H1 (cell line): ENCODE results near the gene PIGU. TPM values are rescaled to one million over a fixed set of nuclear protein-coding genes. Genes with fewer than 3 reads are reported as not detected.

Experiments
- CTCF ChIA-PET: fragments of 300-600 bp; sonication (Branson Sonifier 250); formaldehyde crosslinking; loops from one replicate; lab custom pipeline; 2021; ENCODE audit not compliant: partially characterized antibody; lab: Charles Lee
- POLR2A ChIA-PET: fragments of 300-600 bp; sonication (Branson Sonifier 250); formaldehyde crosslinking; loops from one replicate; lab custom pipeline; 2021; ENCODE audit warnings: inconsistent platforms; ENCODE audit not compliant: partially characterized antibody; lab: Charles Lee
- DNase-seq, 2 experiments: peaks; one replicate each; pipeline versions ENCODE4 v3.0.0 to v3.0.0-alpha.2; 2010 to 2022; ENCODE audit warnings: low spot score in 2 of 2, low read depth in 1 of 2, mixed read lengths in 1 of 2
- FAIRE-seq: peaks from 2 replicates; lab custom pipeline; 2011; peaks lifted over from hg19 to GRCh38; lab: Jason Lieb, UNC
- H2AFZ ChIP-seq: 2 replicates; pipeline ENCODE4 v1.8.1; 2012; ENCODE audit warnings: low read length, inconsistent platforms
- H2AK5ac ChIP-seq: 2 replicates; pipeline ENCODE4 v1.6.1; 2013; ENCODE audit warnings: low read depth, low read length
- H2BK120ac ChIP-seq: replicated peaks from 2 replicates; pipeline ENCODE3; 2013; ENCODE audit warnings: low read depth, low read length, inconsistent platforms
- H2BK12ac ChIP-seq: 2 replicates; pipeline ENCODE4 v1.6.1; 2013; ENCODE audit warnings: low read depth, low read length
- H2BK15ac ChIP-seq: 2 replicates; pipeline ENCODE4 v1.6.1; 2013; ENCODE audit warnings: low read length
- H2BK20ac ChIP-seq: 2 replicates; pipeline ENCODE4 v1.6.1; 2013; ENCODE audit warnings: low read length
- H2BK5ac ChIP-seq: 2 replicates; pipeline ENCODE4 v1.6.1; 2013; ENCODE audit warnings: low read depth, low read length
- H3K14ac ChIP-seq: 2 replicates; pipeline ENCODE4 v1.6.1; 2013; ENCODE audit warnings: inconsistent platforms; ENCODE audit not compliant: insufficient read length
- H3K18ac ChIP-seq: 2 replicates; pipeline ENCODE4 v1.6.1; 2013; ENCODE audit warnings: low read length; ENCODE audit errors: extremely low read depth
- H3K23ac ChIP-seq: 2 replicates; pipeline ENCODE4 v1.6.1; 2013; ENCODE audit warnings: inconsistent platforms; ENCODE audit not compliant: insufficient read length
- H3K23me2 ChIP-seq: 2 replicates; pipeline ENCODE4 v1.6.1; 2013; ENCODE audit warnings: low read depth, low read length
- H3K27ac ChIP-seq: 2 replicates; pipeline ENCODE4 v1.6.1; 2011; ENCODE audit warnings: low read depth, low read length, inconsistent platforms
- H3K27me3 ChIP-seq, 4 experiments: replicated peaks in 1 of 4; 1 replicate in 1 of 4; 2 replicates in 3 of 4; pipeline versions ENCODE4 v1.6.1 to v1.8.1; 2011 to 2013; ENCODE audit warnings: low read length in 3 of 4, mild to moderate bottlenecking in 3 of 4, inconsistent platforms in 2 of 4, mixed read lengths in 2 of 4, moderate library complexity in 1 of 4; ENCODE audit not compliant: control insufficient read depth in 3 of 4, insufficient read depth in 3 of 4; ENCODE audit errors: extremely low read depth in 1 of 4
- H3K36me3 ChIP-seq, 4 experiments: 2 replicates each; pipeline versions ENCODE4 v1.6.1 to v1.8.1; 2011 to 2013; ENCODE audit warnings: mild to moderate bottlenecking in 4 of 4, low read length in 3 of 4, moderate library complexity in 2 of 4, control low read depth in 1 of 4, inconsistent platforms in 1 of 4; ENCODE audit not compliant: insufficient read depth in 4 of 4, control insufficient read depth in 2 of 4
- H3K4ac ChIP-seq: replicated peaks from 2 replicates; pipeline ENCODE3; 2013; ENCODE audit warnings: low read length, low read depth, mixed read lengths, inconsistent platforms; ENCODE audit not compliant: insufficient read length
- H3K4me1 ChIP-seq, 4 experiments: replicated peaks in 1 of 4; 1 replicate in 1 of 4; 2 replicates in 3 of 4; pipeline versions ENCODE4 v1.6.1 to v1.8.1; 2011 to 2013; ENCODE audit warnings: low read length in 3 of 4, inconsistent platforms in 2 of 4, mixed read lengths in 1 of 4; ENCODE audit not compliant: insufficient read depth in 4 of 4, control insufficient read depth in 3 of 4
- H3K4me2 ChIP-seq, 2 experiments: 2 replicates each; pipeline versions ENCODE4 v1.6.1 to v1.8.1; 2011 to 2013; ENCODE audit warnings: low read depth in 2 of 2, low read length in 2 of 2, control low read depth in 1 of 2, inconsistent platforms in 1 of 2, mild to moderate bottlenecking in 1 of 2; ENCODE audit not compliant: insufficient read depth in 1 of 2
- H3K4me3 ChIP-seq, 4 experiments: fragments of 200-600, 300-600 bp in 1 of 4; sonication (generic), shearing (Covaris generic), sonication (Bioruptor Twin) in 1 of 4; 2 replicates each; pipeline versions ENCODE4 v1.5.1 to v1.8.1; 2011 to 2016; ENCODE audit warnings: low read length in 4 of 4, low read depth in 3 of 4, control low read depth in 2 of 4, inconsistent platforms in 2 of 4, mild to moderate bottlenecking in 2 of 4, mixed read lengths in 1 of 4, moderate library complexity in 1 of 4; ENCODE audit not compliant: insufficient read depth in 2 of 4; ENCODE audit errors: extremely low read depth in 1 of 4
- H3K56ac ChIP-seq: replicated peaks from 2 replicates; pipeline ENCODE3; 2013; ENCODE audit warnings: low read depth, mild to moderate bottlenecking, mixed read lengths, low read length, inconsistent platforms; ENCODE audit not compliant: insufficient read length
- H3K79me1 ChIP-seq: 2 replicates; pipeline ENCODE4 v1.6.1; 2013; ENCODE audit warnings: low read depth, low read length, control low read depth
- H3K79me2 ChIP-seq, 2 experiments: 2 replicates each; pipeline versions ENCODE4 v1.6.1 to v1.8.1; 2012 to 2013; ENCODE audit warnings: low read length in 2 of 2, mild to moderate bottlenecking in 2 of 2, inconsistent platforms in 1 of 2; ENCODE audit not compliant: insufficient read depth in 2 of 2, control insufficient read depth in 1 of 2
- H3K9ac ChIP-seq, 4 experiments: replicated peaks in 1 of 4; 1 replicate in 1 of 4; 2 replicates in 3 of 4; pipeline versions ENCODE4 v1.6.1 to v1.8.1; 2011 to 2013; ENCODE audit warnings: low read depth in 3 of 4, low read length in 3 of 4, control low read depth in 2 of 4, mild to moderate bottlenecking in 2 of 4, moderate library complexity in 2 of 4, inconsistent platforms in 1 of 4; ENCODE audit errors: extremely low read depth in 1 of 4
- H3K9me3 ChIP-seq, 2 experiments: 2 replicates each; pipeline versions ENCODE4 v1.6.1 to v1.8.1; 2012 to 2013; ENCODE audit warnings: mild to moderate bottlenecking in 2 of 2, moderate library complexity in 2 of 2, control low read depth in 1 of 2, inconsistent platforms in 1 of 2, low read depth in 1 of 2, low read length in 1 of 2, mixed read lengths in 1 of 2; ENCODE audit not compliant: insufficient read depth in 2 of 2
- H4K20me1 ChIP-seq, 2 experiments: replicated peaks in 1 of 2; 2 replicates each; pipeline versions ENCODE3 to v1.8.1; 2011 to 2013; ENCODE audit warnings: inconsistent platforms in 2 of 2, low read length in 2 of 2, mild to moderate bottlenecking in 1 of 2; ENCODE audit not compliant: insufficient read depth in 2 of 2, control insufficient read depth in 1 of 2
- H4K5ac ChIP-seq: 2 replicates; pipeline ENCODE4 v1.6.1; 2013; ENCODE audit warnings: low read length, low read depth, mixed read lengths, inconsistent platforms; ENCODE audit not compliant: insufficient read length
- H4K8ac ChIP-seq: 2 replicates; pipeline ENCODE4 v1.8.0; 2013; ENCODE audit warnings: mild to moderate bottlenecking, moderate library complexity, low read length, inconsistent platforms; ENCODE audit not compliant: insufficient read depth; ENCODE audit errors: extremely low read depth
- H4K91ac ChIP-seq: replicated peaks from 2 replicates; pipeline ENCODE3; 2013; ENCODE audit warnings: low read length, mixed read lengths, inconsistent platforms; ENCODE audit not compliant: insufficient read length
- CTCF ChIP-seq, 3 experiments: IDR thresholded peaks; 1 replicate in 2 of 3; 2 replicates in 1 of 3; pipeline versions ENCODE4 v1.5.1 to v1.6.1; 2011; ENCODE audit warnings: low read length in 3 of 3, mild to moderate bottlenecking in 3 of 3, inconsistent platforms in 2 of 3, low read depth in 1 of 3, moderate library complexity in 1 of 3; ENCODE audit not compliant: insufficient read depth in 1 of 3; ENCODE audit errors: control extremely low read depth in 1 of 3
- HDAC2 ChIP-seq, 2 experiments: fragments of 300-600 bp in 1 of 2; sonication (generic) in 1 of 2; IDR thresholded peaks; 2 replicates each; pipeline ENCODE4 v1.6.1; 2011 to 2012; ENCODE audit warnings: low read depth in 2 of 2, low read length in 2 of 2, mild to moderate bottlenecking in 2 of 2, moderate library complexity in 2 of 2, borderline replicate concordance in 1 of 2, inconsistent platforms in 1 of 2
- JUND ChIP-seq: IDR thresholded peaks from 2 replicates; pipeline ENCODE4 v1.6.1; 2011; ENCODE audit warnings: mild to moderate bottlenecking, improper control_type of control experiment, low read length
- POU5F1 ChIP-seq: IDR thresholded peaks from 2 replicates; pipeline ENCODE4 v1.6.1; 2011; ENCODE audit warnings: low read depth, mild to moderate bottlenecking, low read length, moderate library complexity
- RAD21 ChIP-seq, 2 experiments: IDR thresholded peaks in 1 of 2; conservative IDR thresholded peaks in 1 of 2; 2 replicates each; pipeline ENCODE4 v1.6.1; 2011; ENCODE audit warnings: low read depth in 2 of 2, low read length in 2 of 2, improper control_type of control experiment in 1 of 2, inconsistent platforms in 1 of 2, mild to moderate bottlenecking in 1 of 2, moderate library complexity in 1 of 2
- SIRT6 ChIP-seq: IDR thresholded peaks from one replicate; pipeline ENCODE4 v1.7.1; 2012; ENCODE audit warnings: low read length, inconsistent platforms
- TCF12 ChIP-seq: IDR thresholded peaks from 2 replicates; pipeline ENCODE4 v1.6.1; 2011; ENCODE audit warnings: low read depth, mild to moderate bottlenecking, low read length
- WGBS, 2 experiments: shearing (Covaris generic) in 1 of 2; methylation state at CpG; one replicate each; pipeline versions ENCODE4 v1.1.6 to v1.1.7; 2013 to 2015; ENCODE audit warnings: low lambda C conversion rate in 2 of 2, mixed read lengths in 2 of 2, inconsistent platforms in 1 of 2, low coverage in 1 of 2, missing lambda C conversion rate in 1 of 2; ENCODE audit not compliant: insufficient replicate concordance in 2 of 2, insufficient coverage in 1 of 2, insufficient read length in 1 of 2; ENCODE audit errors: extremely low coverage in 1 of 2, missing lambda C conversion rate in 1 of 2; 5-methylcytosine and 5-hydroxymethylcytosine counted together
- polyA plus RNA-seq, 7 experiments: library from polyadenylated mRNA; depleted of rRNA in 3 of 7; stranded (reverse) in 5 of 7; unstranded in 2 of 7; fragments of >200 nt in 5 of 7; fragments of 200-250 nt in 2 of 7; gene quantifications; 1 replicate in 5 of 7; 2 replicates in 1 of 7; 4 replicates in 1 of 7; pipeline versions ENCODE4 v1.2.1 to v1.2.3, GENCODE V29; 2011 to 2013; ENCODE audit warnings: missing spikeins in 2 of 7, mixed read lengths in 2 of 7
- total RNA-seq: library from RNA; stranded (reverse); fragmentation: NEBNext Ultra II Directional; extraction: Animal tissue kit (Norgen Biotek cat#: 25700); gene quantifications from 2 replicates; pipeline ENCODE4 v1.2.1, GENCODE V29; 2021

The PIGU gene
- total and polyA plus RNA-seq, 2 of the 8 experiments (the other 6 are each of a cell fraction or from before 2014, with no cell fraction given) = 28.3 to 117 TPM

- Histone ChIP-seq H2BK120ac (no peak overlapping the region), H3K56ac (no peak overlapping the region), H3K9me3 (no peaks in the 10 kb centered on the region), H3K4me1 (peaks cover 0 to 11% (median 7%) of the 10 kb centered on the region in 4 experiments; a peak in 5 of 7 replicates), H3K79me1 (no peaks in the 10 kb centered on the region), H4K20me1 (peaks cover 0 to 2% of the 10 kb centered on the region in 2 experiments), H3K27ac (no peak overlapping the region), H3K4ac (no peak overlapping the region), H3K18ac (no peak overlapping the region), H3K79me2 (no peaks in the 10 kb centered on the region), H3K23me2 (peaks cover 15% of the 10 kb centered on the region; the same call in 1 of the 2 replicates), H3K23ac (no peak overlapping the region), H4K91ac (no peak overlapping the region), H2BK12ac (no peak overlapping the region), H2BK5ac (no peak overlapping the region), H3K27me3 (peaks cover 4 to 26% (median 21%) of the 10 kb centered on the region in 4 experiments), H3K9ac (no peak overlapping the region), H4K8ac (no peak overlapping the region), H2BK20ac (no peak overlapping the region), H3K4me3 (peak overlapping the region in 1 of 4 experiments; percentile 3; a peak in 2 of 8 replicates), H2BK15ac (no peak overlapping the region), H3K36me3 (no peaks in the 10 kb centered on the region), H3K4me2 (peak overlapping the region in 1 of 2 experiments; percentile 96; a peak in 1 of 4 replicates), H4K5ac (no peak overlapping the region), H2AK5ac (no peak overlapping the region), H2AFZ (no peak overlapping the region), H3K14ac (no peak overlapping the region)
- 69% methylated on average over 6 of the region's 6 CpGs; no CpG with 5 or more reads in 1 of the 2 experiments for WGBS, 2 experiments
- peak in 1 of 3 experiments; percentile 23; a peak in 1 of 4 replicates for TF ChIP-seq CTCF (IDR thresholded peaks at IDR 0.05; ENCODE audit: control extremely low read depth in 1 of 3, insufficient read depth in 1 of 3, low read depth in 1 of 3, low read length in 3 of 3)
- peak; percentile 47; the same call in 1 of the 2 replicates for TF ChIP-seq JUND
- no peak for TF ChIP-seq POU5F1
- TF ChIP-seq HDAC2 (IDR thresholded peaks at IDR 0.05; ENCODE audit: borderline replicate concordance in 1 of 2, low read depth in 2 of 2, low read length in 2 of 2) = no peak
- TF ChIP-seq TCF12 = no peak
- TF ChIP-seq RAD21 (IDR thresholded peaks at IDR 0.05 in 1 of 2, conservative IDR thresholded peaks at IDR 0.05 in 1 of 2; ENCODE audit: low read depth in 2 of 2, low read length in 2 of 2) = peak; percentile 49 to 55
- no peak for TF ChIP-seq SIRT6
- POLR2A ChIA-PET = interaction anchor here (0.6 to 1.6 kb wide), 6 partner anchors 42 to 169 kb away, joined by 3 to 5 read pairs (median 3); partner anchors contain the start of gene MAP1LC3A
- FAIRE-seq = no peak
- CTCF ChIA-PET = interaction anchor here (0.5 to 6.5 kb wide), 15 partner anchors 17 to 733 kb away, joined by 3 to 48 read pairs (median 4); no protein-coding TSS in a partner anchor
- no peak for DNase-seq
These were observed 28.8 kb upstream of the PIGU start for GRCh38 chr20:34705397-34706301.
